HCT116 (cell line): ENCODE results near the gene GOLT1A. TPM values are rescaled to one million over a fixed set of nuclear protein-coding genes. Genes with fewer than 3 reads are reported as not detected.

Source experiments
- ATAC-seq: fragments of 200-7000 bp; cut with Tn5 transposase; 2 replicates; pipeline ENCODE4 v1.9.1; 2020; ENCODE audit warnings: mild to moderate bottlenecking, moderate library complexity
- BruUV-seq: library from RNA; stranded (reverse); fragments of 400-500 nt; replicated peaks from 2 replicates; lab custom pipeline; 2021; lab: Mats Ljungman, UMichigan
- CTCF ChIA-PET: fragments of 300-600 bp; sonication (Branson Sonifier 250); formaldehyde crosslinking; loops from one replicate; lab custom pipeline; 2021; ENCODE audit warnings: antibody characterized with exemption; lab: Charles Lee
- POLR2A ChIA-PET: fragments of 300-600, 350-600 bp; sonication (Branson Sonifier 250); formaldehyde crosslinking; loops from one replicate; lab custom pipeline; 2021; ENCODE audit warnings: antibody characterized with exemption; lab: Charles Lee
- RAD21 ChIA-PET, 2 experiments: fragments of 300-600 bp; sonication (Branson Sonifier 250); formaldehyde crosslinking; loops; one replicate each; lab custom pipeline; 2023; ENCODE audit warnings: low total read pairs in 2 of 2; ENCODE audit not compliant: uncharacterized antibody in 2 of 2, unreplicated experiment in 2 of 2, low non-redundant PET in 1 of 2; lab: Charles Lee
- DNase-seq: peaks from one replicate; pipeline ENCODE4 v3.0.0-alpha.2; 2010; ENCODE audit warnings: low read depth, low spot score
- H2AFZ ChIP-seq: fragments of 200-600 bp; shearing (Covaris generic), sonication (generic); 2 replicates; pipeline ENCODE4 v1.6.1; 2017; ENCODE audit warnings: low read depth, mixed run types, mixed read lengths, antibody characterized with exemption, low read length; ENCODE audit not compliant: poor library complexity, severe bottlenecking
- H3K27ac ChIP-seq: 2 replicates; pipeline ENCODE4 v1.5.1; 2012; ENCODE audit warnings: low read depth, low read length
- H3K27me3 ChIP-seq: fragments of 200-600 bp; sonication (generic); 2 replicates; pipeline ENCODE4 v1.6.1; 2016; ENCODE audit warnings: mixed run types, low read length, mixed read lengths; ENCODE audit not compliant: insufficient read depth
- H3K36me3 ChIP-seq, 2 experiments: fragments of 200-500 bp in 1 of 2; fragments of 200-600 bp in 1 of 2; sonication (Bioruptor generic) in 1 of 2; sonication (generic) in 1 of 2; 2 replicates each; pipeline versions ENCODE4 v1.5.1 to v1.6.1; 2014 to 2016; ENCODE audit warnings: low read length in 2 of 2, inconsistent platforms in 1 of 2, mixed read lengths in 1 of 2, mixed run types in 1 of 2; ENCODE audit not compliant: insufficient read depth in 2 of 2, control insufficient read depth in 1 of 2
- H3K4me1 ChIP-seq, 2 experiments: fragments of 200-600 bp in 1 of 2; sonication (generic) in 1 of 2; 2 replicates each; pipeline versions ENCODE4 v1.5.1 to v1.6.1; 2012 to 2017; ENCODE audit warnings: low read length in 2 of 2, inconsistent platforms in 1 of 2, mild to moderate bottlenecking in 1 of 2, mixed read lengths in 1 of 2, mixed run types in 1 of 2, moderate library complexity in 1 of 2; ENCODE audit not compliant: insufficient read depth in 2 of 2, control insufficient read depth in 1 of 2
- H3K4me2 ChIP-seq: fragments of 200-600 bp; sonication (generic); 2 replicates; pipeline ENCODE4 v1.6.1; 2017; ENCODE audit warnings: mixed run types, low read length, mixed read lengths
- H3K4me3 ChIP-seq, 2 experiments: fragments of 200-600 bp in 1 of 2; sonication (generic) in 1 of 2; replicated peaks in 1 of 2; 2 replicates each; pipeline ENCODE4 v1.5.1; 2011 to 2016; ENCODE audit warnings: low read length in 2 of 2, control low read depth in 1 of 2, low read depth in 1 of 2, mild to moderate bottlenecking in 1 of 2, mixed read lengths in 1 of 2, mixed run types in 1 of 2
- H3K79me2 ChIP-seq: fragments of 200-600 bp; sonication (generic); 2 replicates; pipeline ENCODE4 v1.6.1; 2017; ENCODE audit warnings: mild to moderate bottlenecking, mixed run types, low read length, moderate library complexity, mixed read lengths; ENCODE audit not compliant: insufficient read depth
- H3K9ac ChIP-seq: fragments of 200-600 bp; sonication (generic); 2 replicates; pipeline ENCODE4 v1.6.1; 2016; ENCODE audit warnings: low read length, mixed read lengths
- H3K9me2 ChIP-seq: fragments of 200-600 bp; sonication (generic), shearing (Covaris generic); 2 replicates; pipeline ENCODE4 v1.6.1; 2017; ENCODE audit warnings: mixed run types, mild to moderate bottlenecking, moderate library complexity; ENCODE audit not compliant: insufficient read depth
- H3K9me3 ChIP-seq, 2 experiments: fragments of 200-500 bp in 1 of 2; fragments of 200-600 bp in 1 of 2; sonication (Bioruptor generic) in 1 of 2; sonication (generic) in 1 of 2; 2 replicates each; pipeline ENCODE4 v1.6.1; 2014 to 2017; ENCODE audit warnings: low read length in 2 of 2, mixed read lengths in 2 of 2, inconsistent platforms in 1 of 2, low read depth in 1 of 2, mild to moderate bottlenecking in 1 of 2, mixed run types in 1 of 2, moderate library complexity in 1 of 2; ENCODE audit not compliant: control insufficient read depth in 1 of 2, insufficient read depth in 1 of 2
- H4K20me1 ChIP-seq: fragments of 200-600 bp; sonication (generic), shearing (Covaris generic); 2 replicates; pipeline ENCODE4 v1.6.1; 2017; ENCODE audit warnings: mixed run types, mild to moderate bottlenecking, moderate library complexity; ENCODE audit not compliant: insufficient read depth
- ATF3 ChIP-seq: IDR thresholded peaks from 2 replicates; pipeline ENCODE4 v1.6.1; 2012
- CEBPB ChIP-seq: IDR thresholded peaks from 2 replicates; pipeline ENCODE4 v1.6.1; 2012; ENCODE audit warnings: low read depth
- CTCF ChIP-seq, 3 experiments: fragments of 200-600 bp in 1 of 3; sonication (generic) in 1 of 3; IDR thresholded peaks in 2 of 3; conservative IDR thresholded peaks in 1 of 3; 2 replicates each; pipeline ENCODE4 v1.5.1; 2012 to 2017; ENCODE audit warnings: low read depth in 2 of 3, low read length in 2 of 3, antibody characterized with exemption in 1 of 3, borderline replicate concordance in 1 of 3, control low read depth in 1 of 3, mild to moderate bottlenecking in 1 of 3, mixed read lengths in 1 of 3, mixed run types in 1 of 3, moderate library complexity in 1 of 3; ENCODE audit not compliant: insufficient read depth in 1 of 3
- EGR1 ChIP-seq: IDR thresholded peaks from 2 replicates; pipeline ENCODE4 v1.6.1; 2012; ENCODE audit warnings: low read depth
- ELF1 ChIP-seq: IDR thresholded peaks from 2 replicates; pipeline ENCODE4 v1.6.1; 2012; ENCODE audit warnings: low read depth, borderline replicate concordance
- EZH2phosphoT487 ChIP-seq: fragments of 200-600 bp; IDR thresholded peaks from 2 replicates; pipeline ENCODE4 v1.6.1; 2018; ENCODE audit warnings: antibody characterized with exemption, borderline replicate concordance
- FOSL1 ChIP-seq: IDR thresholded peaks from 2 replicates; pipeline ENCODE4 v1.6.1; 2012; ENCODE audit warnings: low read depth
- JUND ChIP-seq: IDR thresholded peaks from 2 replicates; pipeline ENCODE4 v1.6.1; 2012
- RAD21 ChIP-seq: IDR thresholded peaks from 2 replicates; pipeline ENCODE4 v1.6.1; 2012; ENCODE audit warnings: low read depth, mild to moderate bottlenecking
- REST ChIP-seq: IDR thresholded peaks from 2 replicates; pipeline ENCODE4 v1.6.1; 2012; ENCODE audit warnings: low read depth
- SIN3A ChIP-seq: IDR thresholded peaks from 2 replicates; pipeline ENCODE4 v1.6.1; 2012; ENCODE audit warnings: low read depth
- SP1 ChIP-seq: IDR thresholded peaks from 2 replicates; pipeline ENCODE4 v1.6.1; 2012; ENCODE audit warnings: low read depth
- SRF ChIP-seq: IDR thresholded peaks from 2 replicates; pipeline ENCODE4 v1.6.1; 2012; ENCODE audit warnings: low read depth
- TCF7L2 ChIP-seq: IDR thresholded peaks from 2 replicates; pipeline ENCODE4 v1.7.0; 2011; ENCODE audit warnings: borderline replicate concordance, inconsistent platforms; ENCODE audit not compliant: insufficient read depth, insufficient read length; ENCODE audit errors: extremely low read depth
- ZFX ChIP-seq: fragments of 450-650 bp; IDR thresholded peaks from 2 replicates; pipeline ENCODE4 v1.6.1; 2017
- intact Hi-C: fragments of 100-400 bp; cut with micrococcal nuclease; formaldehyde crosslinking; loops from 2 replicates; pipeline ENCODE4 v1.10.0; 2022
- total RNA-seq: library from RNA; stranded (reverse); gene quantifications from one replicate; pipeline ENCODE4 v1.2.1, GENCODE V29; 2021; ENCODE audit not compliant: unreplicated experiment

GOLT1A gene
- total RNA-seq, 1 experiment from 2014 or later = 8.0 TPM

GRCh38 chr1:204174958-204175357, 38.8 kb downstream of the GOLT1A start:
- no peak overlapping the region for H3K27ac ChIP-seq
- H3K4me1 ChIP-seq = peaks cover 10 to 68% of the 10 kb centered on the region in 2 experiments; a peak in 3 of 4 replicates
- H4K20me1 ChIP-seq = no peaks in the 10 kb centered on the region
- no peak overlapping the region for H2AFZ ChIP-seq
- no peak overlapping the region for H3K9ac ChIP-seq
- BruUV-seq = no TSS peak
- intact Hi-C loops = no loop called here
- no peaks in the 10 kb centered on the region for H3K27me3 ChIP-seq
- no peak for DNase-seq
- no peaks in the 10 kb centered on the region for H3K9me2 ChIP-seq
- no peaks in the 10 kb centered on the region for H3K36me3 ChIP-seq
- ChIA-PET CTCF (interaction anchor here (0.9 kb wide), 1 partner anchor 31 kb away, joined by 3 read pairs; no protein-coding TSS in a partner anchor), POLR2A (no interaction called here), RAD21 (no interaction called here)
- ATAC-seq = no peak
- peak overlapping the region; percentile 47 for H3K4me2 ChIP-seq
- peak; percentile 33; the same call in 1 of the 2 replicates for TF ChIP-seq FOSL1
- TF ChIP-seq RAD21 = no peak
- H3K9me3 ChIP-seq = peaks cover 0 to 8% of the 10 kb centered on the region in 2 experiments; a peak in 1 of 4 replicates
- H3K4me3 ChIP-seq = no peak overlapping the region
- no peaks in the 10 kb centered on the region for H3K79me2 ChIP-seq

GRCh38 chr1:204172404-204173029, 41.3 kb downstream of the GOLT1A start:
- H3K36me3 ChIP-seq = no peaks in the 10 kb centered on the region
- peaks cover 4 to 13% of the 10 kb centered on the region in 2 experiments; a peak in 1 of 4 replicates for H3K9me3 ChIP-seq
- ChIA-PET POLR2A (no interaction called here), CTCF (interaction anchor here (1.3 to 3.2 kb wide), 2 partner anchors 10 to 19 kb away, joined by 4 to 15 read pairs; no protein-coding TSS in a partner anchor), RAD21 (no interaction called here)
- BruUV-seq = no TSS peak
- peaks cover 10 to 66% of the 10 kb centered on the region in 2 experiments; a peak in 3 of 4 replicates for H3K4me1 ChIP-seq
- H2AFZ ChIP-seq = peak overlapping the region; percentile 24
- H3K9ac ChIP-seq = peak overlapping the region; percentile 10; the same call in 1 of the 2 replicates
- ATAC-seq (no peak), DNase-seq (no peak)
- no peaks in the 10 kb centered on the region for H4K20me1 ChIP-seq
- H3K9me2 ChIP-seq = no peaks in the 10 kb centered on the region
- no peaks in the 10 kb centered on the region for H3K79me2 ChIP-seq
- no peaks in the 10 kb centered on the region for H3K27me3 ChIP-seq
- H3K27ac ChIP-seq = no peak overlapping the region; the same call in 1 of the 2 replicates
- intact Hi-C loops = no loop called here
- peak overlapping the region; percentile 53 for H3K4me2 ChIP-seq
- H3K4me3 ChIP-seq = no peak overlapping the region
- no peak for TF ChIP-seq EGR1
- no peak for TF ChIP-seq FOSL1
- no peak for TF ChIP-seq ELF1
- no peak for TF ChIP-seq SIN3A
- TF ChIP-seq EZH2phosphoT487 = no peak
- TF ChIP-seq JUND = no peak
- TF ChIP-seq CTCF (IDR thresholded peaks at IDR 0.05 in 2 of 3, conservative IDR thresholded peaks at IDR 0.05 in 1 of 3; ENCODE audit: borderline replicate concordance in 1 of 3, insufficient read depth in 1 of 3, low read depth in 2 of 3, low read length in 2 of 3) = no peak
- no peak for TF ChIP-seq SP1
- no peak for TF ChIP-seq REST
- TF ChIP-seq TCF7L2 = no peak
- TF ChIP-seq SRF = no peak
- TF ChIP-seq CEBPB = no peak
- TF ChIP-seq RAD21 = no peak
- no peak; the same call in 1 of the 2 replicates for TF ChIP-seq ZFX
- TF ChIP-seq ATF3 = no peak
